ENCODE measurements around the gene PPFIA1. TPM values are rescaled to one million over a fixed set of nuclear protein-coding genes. Genes with fewer than 3 reads are reported as not detected.

PPFIA1 gene
- total RNA-seq, 1 donor from 2014 or later: 65.2 TPM

DNA sequence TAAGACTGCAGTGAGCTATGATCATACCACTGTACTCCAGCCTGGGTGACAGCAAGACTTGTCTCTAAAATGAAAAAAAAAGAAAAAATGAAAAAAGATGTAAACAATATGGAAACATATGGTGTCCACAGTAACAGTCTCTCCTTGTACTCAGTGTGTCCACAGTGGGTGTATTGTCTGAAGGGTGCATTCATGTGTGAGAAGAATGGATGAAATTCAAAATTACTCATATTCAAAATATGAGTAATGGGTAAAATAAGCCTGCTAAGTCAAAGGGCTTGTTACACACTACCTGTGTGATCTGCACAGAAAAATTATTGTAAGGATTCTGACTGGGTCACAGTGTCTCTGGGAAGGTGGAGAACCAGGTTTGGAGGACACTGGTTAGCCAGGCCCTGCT lies 26.9 kb downstream of the PPFIA1 start:
- DNase-seq (ENCODE audit: low spot score): no peak

DNA sequence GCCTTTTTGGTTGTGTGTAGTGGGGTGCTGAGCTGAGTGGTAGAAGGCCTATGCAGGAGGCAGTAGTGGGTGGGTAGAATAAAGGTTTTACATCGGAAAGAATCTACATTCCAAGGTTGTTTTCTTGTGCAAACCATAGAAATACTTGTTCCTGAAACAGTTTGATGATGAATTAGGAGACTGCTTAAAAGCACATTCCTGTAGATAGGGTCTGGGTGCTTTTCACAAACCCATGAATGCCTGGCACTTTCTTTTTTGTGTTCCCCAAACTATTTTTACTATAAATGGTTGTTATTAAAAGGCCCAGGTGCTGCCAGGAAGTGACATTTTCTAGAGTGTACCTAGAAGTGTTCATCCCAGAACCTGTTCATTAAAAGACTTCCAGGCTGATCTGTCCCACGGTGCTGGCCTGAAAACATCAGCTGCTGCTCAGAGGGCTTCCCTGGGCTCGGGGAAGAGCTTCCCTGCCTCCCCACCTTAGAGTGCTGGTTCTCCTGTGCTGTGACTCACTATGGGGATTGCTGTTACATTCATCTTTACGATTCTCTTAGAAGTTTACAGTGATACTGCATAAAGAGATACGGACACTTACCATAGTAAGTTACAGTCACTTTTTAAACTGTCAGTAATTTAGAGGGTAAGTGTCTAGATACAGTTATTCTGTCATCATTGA lies 27.9 kb downstream of the PPFIA1 start:
- DNase-seq (ENCODE audit: low spot score): no peak

DNA sequence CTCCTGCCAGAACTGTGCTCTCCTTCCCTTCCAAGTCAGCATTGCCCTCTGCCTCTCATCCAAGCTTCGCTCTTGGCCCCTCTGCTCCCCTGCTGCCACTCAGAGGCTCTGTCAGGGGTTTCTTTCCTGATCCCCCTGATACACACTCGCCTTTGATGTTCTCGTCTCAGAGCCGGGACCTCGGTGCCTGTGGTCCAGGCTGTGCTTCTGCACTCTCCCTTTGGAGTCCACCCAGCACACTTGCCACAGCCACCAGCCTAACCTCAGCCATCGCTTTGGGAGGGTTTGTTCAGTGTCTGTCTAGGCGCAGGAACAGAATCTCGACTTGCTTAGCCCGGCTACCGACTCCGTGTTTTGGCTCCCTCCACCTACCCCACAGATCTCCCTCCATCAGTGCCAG lies 29.1 kb downstream of the PPFIA1 start:
- no peak for DNase-seq (ENCODE audit: low spot score)

DNA sequence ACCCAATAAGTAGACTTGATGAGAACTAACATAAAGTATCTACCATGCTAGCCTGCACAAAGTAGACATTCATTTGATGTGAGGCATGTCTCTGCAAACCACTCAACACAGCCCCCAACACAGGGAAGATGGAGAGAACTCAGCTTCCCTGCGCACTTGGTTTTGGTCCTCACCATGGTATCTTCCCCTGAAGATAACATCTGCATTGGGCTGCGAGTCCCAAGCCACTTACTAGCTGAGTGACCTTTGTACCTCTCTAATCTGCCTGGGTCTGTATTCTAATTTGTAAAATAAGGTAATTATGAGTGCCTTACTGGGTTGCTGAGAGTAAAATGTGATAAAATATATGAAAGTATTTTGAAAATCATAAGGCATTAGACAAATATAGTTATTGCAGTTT lies 30.7 kb downstream of the PPFIA1 start:
- no peak for DNase-seq (ENCODE audit: low spot score)

DNA sequence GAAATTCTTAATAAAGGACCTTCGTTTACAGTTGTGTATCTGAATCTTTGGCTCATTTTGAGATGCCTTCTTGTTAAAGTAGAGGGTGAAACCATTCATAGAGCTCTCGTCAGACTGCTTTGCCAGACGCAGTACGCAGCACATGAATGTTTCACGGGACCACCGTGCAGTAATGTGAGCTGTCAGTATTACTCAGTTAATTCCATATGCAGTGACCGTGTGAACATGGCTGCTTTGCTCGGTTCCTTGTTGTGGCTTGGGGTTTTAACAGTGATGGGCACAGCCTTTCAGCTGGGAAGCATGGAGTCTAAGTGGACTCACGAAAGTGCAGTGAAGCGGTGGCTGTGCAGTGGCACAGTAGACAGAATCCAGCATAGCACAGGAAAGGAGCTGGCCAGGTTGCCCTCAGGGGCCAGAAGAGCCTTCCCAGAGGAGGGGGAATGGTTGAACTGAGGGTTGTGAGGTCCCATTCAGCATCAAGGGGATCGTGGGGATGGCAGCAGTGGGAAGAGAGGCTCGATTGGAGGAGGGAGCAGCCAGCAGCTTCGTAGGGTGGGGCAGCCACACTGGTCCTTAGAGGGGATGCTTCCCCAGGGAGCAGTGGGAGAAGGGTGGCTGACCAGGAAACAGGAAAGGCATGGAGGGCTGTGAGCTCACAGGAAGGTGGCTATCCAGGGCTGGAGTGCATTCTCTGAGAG lies 31.4 kb downstream of the PPFIA1 start:
- DNase-seq (ENCODE audit: low spot score): no peak

DNA sequence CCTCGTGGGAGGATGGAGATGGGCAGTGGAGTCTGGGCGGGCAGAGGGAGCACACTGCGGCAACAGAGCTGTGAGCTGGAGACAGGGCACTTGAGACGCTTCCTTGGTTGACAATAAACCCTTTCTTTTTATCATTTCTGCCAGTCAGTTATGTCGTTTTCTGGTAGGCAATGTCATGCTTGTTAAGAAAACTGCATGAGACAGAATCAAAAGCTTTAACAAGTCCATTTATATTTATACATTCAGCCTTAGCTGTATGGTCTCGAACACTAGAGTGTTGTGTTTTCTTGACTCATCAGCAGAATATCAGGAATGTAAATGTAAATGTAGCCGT lies 31.9 kb downstream of the PPFIA1 start:
- DNase-seq (ENCODE audit: low spot score): no peak

DNA sequence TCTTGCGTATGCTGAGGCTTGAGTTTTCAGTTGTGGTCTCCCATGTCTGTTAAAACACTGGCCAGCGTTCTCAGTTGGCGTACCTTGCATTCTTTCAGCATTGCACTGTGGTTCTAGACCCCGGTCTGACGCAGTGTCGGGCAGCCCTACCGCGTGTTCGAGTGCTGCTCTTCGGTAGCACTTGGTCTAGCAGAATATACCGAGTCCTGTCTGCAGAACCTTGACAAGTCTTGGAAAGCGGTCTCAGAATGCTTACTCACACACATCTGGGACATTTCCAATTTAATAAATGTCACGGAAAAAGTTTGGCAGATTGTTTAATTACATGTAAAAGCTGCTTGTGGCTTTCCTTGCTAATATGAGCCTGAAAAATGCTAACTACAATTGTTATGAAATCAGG lies 32.6 kb downstream of the PPFIA1 start:
- no peak for DNase-seq (ENCODE audit: low spot score)

DNA sequence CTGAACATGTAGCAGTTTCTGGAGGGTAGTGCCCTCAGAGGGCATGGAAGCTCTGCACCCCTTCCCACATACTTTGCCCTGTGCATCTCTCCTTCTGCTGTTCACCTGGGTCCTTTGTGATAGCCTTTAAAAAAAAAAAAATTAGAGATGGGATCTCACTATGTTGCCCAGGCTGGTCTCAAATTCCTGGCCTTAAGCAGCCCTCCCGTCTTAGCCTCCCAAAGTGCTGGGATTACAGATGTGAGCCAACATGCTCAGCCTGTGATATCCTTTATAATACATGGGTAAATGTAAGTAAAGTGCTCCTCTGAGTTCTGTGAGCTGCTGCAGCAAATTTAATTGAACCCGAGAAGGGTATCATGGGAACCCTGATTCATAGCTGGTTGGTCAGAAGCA lies 33.7 kb downstream of the PPFIA1 start:
- DNase-seq (ENCODE audit: low spot score): no peak

DNA sequence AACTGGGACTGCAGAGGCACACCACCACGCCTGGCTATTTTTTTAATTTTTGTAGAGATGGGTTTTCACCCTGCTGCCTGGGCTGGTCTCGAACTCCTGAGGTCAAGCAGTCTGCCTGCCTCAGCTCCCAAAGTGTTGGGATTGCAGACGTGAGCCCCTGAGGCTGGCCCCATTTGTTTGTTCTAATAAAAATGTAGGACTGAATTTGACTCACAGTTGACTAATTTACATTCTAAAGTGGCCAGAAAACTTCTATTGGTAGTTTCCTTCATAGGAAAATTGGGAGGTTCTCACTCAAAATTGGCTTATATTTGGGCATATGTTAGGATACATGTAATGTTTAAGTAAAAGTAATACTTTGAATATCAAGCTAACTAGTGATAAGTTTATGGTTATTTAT lies 35.0 kb downstream of the PPFIA1 start:
- no peak for DNase-seq (ENCODE audit: low spot score)

DNA sequence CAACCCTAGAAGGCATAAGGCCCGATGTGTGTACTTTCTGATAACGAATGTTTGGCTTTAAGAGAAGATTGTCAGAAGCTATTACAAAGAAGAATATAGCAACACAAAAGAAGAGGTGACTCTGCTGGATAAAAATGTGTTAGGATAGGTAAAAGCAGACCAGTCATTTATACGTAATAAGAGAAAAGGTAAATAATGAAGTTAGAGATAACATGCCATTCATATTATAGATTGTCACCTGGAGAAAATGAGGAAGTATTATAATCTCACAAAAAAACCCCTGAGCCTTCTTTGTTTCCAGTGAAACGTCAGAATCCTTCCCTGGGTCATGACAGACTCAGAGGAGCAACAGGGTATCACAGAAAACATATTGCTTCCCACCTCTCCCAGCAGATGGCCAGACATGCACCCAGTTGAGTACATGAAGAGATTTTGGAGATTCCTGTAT lies 36.1 kb downstream of the PPFIA1 start:
- no peak for DNase-seq (ENCODE audit: low spot score)

DNA sequence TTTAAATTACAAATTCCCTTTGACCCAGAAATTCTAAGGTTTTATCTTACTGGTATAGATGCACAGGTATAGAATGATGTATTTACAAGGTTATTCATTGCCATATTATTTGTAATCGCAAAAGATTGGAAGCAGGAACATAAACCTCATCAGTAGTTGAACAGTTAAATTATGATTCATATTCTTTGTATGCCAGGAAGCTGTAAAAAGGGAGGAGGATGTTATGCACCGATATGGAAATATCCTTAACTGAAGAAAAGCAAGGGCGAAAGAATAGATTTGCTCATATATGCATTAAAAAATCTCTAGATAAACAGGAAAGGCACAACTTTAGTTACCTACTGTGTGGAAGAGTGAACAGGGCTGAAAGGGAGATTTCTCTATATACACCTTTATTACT lies 36.7 kb downstream of the PPFIA1 start:
- DNase-seq (ENCODE audit: low spot score): no peak

DNA sequence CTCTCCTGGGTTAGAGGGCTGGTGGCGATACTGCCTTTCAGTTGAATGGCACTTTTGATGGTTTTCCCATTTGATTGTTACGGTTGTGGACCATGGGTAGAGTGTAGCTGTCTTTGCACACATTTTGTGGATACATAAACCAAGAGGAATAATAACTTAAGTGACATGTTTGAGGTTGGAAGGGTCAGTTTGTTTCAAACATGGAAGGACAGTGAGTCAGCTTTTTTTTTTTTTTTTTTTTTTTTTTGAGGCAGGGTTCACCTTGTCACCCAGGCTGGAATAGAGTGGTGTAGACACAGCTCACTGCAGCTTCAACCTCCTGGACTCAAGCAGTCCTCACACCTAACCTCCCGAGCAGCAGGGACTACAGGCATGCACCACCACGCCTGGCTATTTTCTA lies 41.1 kb downstream of the PPFIA1 start:
- no peak for DNase-seq (ENCODE audit: low spot score)

DNA sequence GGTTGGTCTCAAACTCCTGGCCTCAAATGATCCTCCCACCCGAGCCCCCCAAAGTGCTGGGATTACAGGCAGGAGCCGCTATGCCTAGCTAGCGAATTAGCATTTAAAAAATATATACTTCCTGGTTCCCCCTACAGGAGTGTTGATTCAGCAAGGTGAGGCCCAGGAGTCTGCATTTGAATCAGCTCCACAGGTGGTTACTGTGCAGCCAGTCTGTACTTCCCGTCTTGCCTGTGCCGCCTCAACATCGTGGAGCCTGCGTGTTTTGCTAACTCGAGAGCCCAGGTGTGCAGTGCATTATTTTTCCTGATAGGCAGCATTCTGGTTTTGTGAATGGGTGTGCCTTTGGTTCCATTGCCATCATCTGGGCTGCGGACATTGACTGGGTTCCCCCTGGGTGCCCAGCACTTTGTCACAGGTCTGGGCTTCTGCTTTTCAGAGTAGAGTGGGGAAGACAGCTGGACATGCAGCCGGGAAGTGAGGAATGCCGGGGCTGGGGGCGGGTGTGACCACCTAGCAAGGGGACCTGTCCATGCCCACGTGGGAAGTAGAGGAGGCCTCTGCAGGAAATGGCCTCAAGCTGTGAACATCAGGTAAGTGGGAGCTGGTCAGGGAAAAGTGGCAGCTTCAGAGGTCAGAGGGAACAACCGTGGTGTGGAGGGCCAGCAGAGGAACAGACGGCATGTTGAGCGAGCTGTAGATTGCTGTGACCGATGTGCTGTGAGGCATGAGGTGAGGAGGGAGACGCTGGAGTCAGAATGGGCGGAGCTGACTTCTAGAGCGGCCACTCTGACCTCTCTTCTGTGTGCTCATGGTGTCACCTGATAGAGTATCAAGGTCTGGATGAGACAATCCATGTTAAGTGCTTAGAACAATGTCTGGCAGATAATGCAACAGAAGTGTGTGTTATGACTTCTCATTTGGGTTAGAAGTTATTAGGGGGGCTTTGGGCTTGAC lies 42.2 kb downstream of the PPFIA1 start:
- DNase-seq (ENCODE audit: low spot score): no peak

DNA sequence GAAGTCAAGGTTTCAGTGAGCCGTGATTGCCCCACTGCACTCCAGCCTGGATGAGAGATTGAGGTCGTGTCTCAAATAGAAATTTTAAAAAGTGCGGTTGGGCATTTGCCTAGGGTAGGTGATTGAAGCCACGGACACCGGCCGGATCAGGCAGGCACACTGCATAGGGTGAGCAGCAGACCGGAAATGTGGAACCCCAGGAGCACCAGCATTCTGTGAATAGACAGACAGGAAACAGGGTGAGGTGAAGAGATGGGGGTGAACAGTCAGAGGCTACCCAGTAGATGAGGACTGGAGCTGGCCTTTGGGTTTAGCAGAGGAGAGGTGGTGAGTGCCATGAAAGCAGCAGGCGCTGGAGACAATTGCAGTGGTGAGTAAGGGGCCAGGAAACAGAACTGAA lies 43.5 kb downstream of the PPFIA1 start:
- no peak for DNase-seq (ENCODE audit: low spot score)

DNA sequence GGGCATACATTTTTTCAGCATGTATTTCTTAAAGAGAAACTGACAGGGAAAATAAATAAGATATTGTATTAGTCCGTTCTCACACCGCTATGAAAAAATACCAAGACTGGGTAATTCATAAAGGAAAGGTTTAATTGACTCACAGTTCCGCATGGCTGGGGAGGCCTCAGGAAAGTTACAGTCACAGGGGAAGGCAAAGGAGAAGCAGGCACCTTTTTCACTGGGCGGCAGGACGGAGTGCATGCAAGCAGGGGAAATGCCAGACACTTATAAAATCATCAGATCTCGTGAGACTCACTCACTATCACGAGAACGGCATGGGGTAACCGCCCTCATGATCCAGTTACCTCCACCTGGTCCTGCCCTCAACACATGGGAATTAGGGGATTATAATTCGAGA lies 44.2 kb downstream of the PPFIA1 start:
- no peak for DNase-seq (ENCODE audit: low spot score)

DNA sequence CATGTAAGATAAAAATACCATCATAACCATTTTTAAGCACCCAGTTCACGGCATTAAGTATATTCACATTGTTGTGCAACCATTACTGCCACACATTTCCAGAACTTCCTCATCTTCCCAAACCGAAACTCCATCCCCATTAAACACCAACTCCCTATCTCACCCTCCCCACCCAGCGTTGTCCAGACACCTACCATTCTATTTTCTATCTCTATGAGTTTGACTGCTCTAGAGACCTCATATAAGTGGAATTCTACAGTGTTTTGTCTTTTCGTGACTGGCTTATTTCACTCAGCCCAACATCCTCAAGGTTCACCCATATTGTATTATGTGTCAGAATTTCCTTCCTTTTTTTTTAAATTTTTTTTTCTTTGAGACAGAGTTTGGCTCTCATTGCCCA lies 45.2 kb downstream of the PPFIA1 start:
- no peak for DNase-seq (ENCODE audit: low spot score)

DNA sequence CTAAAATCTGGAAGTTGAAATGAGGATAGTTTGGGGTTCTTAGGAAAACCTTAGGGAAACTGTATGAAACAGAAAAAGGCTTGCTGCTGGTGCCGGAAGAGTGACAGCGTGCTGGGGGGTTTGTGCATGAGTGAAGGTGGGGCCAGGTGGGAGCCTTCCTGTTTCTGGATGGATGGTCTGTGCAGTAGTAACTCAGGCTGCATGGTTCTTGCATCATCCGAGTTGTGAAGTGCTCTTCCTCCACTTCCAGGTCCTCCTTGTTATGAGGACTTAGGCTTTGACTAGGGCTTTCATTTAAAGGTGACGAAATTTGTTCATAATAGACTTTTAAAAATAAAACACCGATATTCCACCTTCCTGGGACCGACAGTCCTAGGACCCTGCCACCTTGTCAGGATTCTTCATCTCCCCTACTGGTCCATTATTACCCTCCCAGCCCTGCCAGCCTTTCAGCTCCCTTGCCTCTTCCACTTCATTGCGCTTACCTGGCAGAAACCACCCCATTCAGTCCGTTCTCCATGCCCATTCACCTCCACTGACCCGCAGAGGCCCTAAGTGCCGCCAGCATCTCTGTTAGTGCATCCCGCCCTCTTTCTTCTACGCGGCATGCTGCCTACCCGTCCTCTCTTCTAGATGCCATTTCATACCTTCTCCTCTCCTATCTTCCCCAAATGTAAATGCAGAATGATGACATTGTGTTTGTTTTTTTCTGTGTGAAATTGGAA lies 47.3 kb downstream of the PPFIA1 start:
- DNase-seq (ENCODE audit: low spot score): no peak

DNA sequence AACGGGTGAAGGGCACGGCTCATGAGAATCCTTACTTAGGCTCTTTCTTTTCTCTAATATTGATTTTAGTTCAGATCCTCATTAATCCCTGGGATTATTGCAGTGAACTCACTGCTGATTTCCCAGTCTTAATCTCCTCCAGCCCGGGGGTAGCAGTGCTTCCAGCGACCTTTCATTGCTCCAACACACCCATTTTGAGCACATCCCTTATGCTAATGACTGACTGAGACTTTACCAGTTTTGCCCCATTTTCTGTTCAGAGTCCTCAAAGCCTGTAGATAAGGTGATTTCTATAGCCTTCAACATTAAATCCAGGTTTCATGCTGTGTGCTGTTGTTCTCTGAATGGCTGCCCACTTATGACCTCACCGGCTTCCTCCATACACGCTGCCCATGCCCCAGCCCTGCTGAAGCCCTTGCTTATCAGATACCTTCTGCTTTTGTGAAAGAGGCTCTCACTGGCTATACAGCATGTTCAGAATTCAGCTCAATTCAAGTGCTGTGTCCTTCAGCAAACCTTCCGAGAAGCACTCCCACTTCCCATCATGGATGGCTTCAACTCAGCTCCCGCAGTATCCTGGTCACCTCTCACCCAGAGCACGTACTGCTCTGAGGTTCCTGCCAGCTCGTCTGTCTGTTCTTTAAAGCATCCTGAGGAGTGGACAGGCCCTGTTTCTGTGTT lies 49.0 kb downstream of the PPFIA1 start:
- DNase-seq (ENCODE audit: low spot score): no peak

DNA sequence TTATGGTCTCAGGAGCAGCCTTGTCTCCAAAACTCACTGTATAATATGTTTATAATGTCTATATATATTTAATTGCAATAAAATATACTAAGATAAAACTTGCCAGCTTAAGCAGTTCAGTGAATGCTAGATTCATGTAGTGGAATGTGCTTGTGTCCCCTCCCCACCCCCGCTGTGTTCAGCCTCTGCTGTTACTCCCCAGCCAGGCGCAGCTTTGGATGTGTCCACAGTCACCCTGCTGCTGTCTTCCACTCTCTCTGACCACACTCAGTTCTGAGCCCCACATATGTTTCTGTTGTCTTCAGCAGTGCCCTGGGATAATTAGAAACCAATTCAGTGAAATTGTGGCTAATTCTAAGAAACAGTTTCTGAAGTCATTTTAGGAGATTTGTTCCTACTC lies 52.2 kb downstream of the PPFIA1 start:
- no peak for DNase-seq (ENCODE audit: low spot score)

DNA sequence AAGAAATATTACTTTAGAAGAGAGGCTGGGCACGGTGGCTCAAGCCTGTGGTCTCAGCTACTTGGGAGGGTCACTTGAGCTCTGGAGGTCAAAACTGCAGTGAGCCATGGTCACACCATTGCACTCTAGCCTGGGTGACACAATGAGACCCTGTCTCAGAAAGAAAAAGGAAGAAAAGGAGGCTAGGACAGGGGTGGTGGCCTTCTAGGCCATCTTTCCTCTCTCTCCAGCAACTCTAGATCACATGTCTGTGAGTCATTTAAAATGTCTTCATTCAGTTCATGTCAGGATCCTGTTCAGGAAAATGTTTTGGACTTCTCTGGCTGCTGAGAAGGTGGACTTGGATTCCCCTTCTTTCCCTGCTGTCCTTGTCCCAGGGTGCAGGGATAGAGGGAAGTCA lies 53.3 kb downstream of the PPFIA1 start:
- no peak for DNase-seq (ENCODE audit: low spot score)

DNA sequence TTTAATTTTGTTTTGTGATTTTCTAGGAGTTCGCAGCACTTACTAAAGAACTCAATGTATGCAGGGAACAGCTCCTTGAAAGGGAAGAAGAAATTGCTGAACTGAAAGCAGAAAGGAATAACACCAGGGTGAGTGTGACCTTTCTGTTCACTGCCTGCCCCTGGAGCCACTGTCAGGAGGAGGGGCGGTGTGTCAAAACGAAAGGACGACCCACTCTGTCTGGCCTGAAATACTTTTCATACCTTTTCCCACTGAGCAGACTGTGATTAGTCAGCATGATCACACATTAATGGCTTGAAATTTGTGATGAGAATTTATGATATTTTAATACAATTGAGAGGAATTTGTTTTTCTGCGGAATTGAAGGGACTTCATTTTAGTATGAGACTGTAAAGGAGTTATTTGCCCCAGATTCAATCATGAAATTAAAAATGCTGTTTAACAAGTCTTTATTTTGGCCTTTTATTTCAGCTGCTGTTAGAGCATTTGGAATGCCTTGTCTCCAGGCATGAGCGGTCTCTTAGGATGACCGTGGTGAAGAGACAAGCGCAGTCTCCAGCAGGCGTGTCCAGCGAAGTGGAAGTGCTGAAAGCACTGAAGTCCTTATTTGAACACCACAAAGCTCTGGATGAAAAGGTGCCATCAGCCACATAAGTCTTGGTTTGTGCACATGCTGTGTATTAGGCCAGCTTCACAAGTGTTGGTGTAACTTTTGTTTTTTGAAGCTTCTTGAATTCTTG lies 54.1 kb downstream of the PPFIA1 start:
- DNase-seq (ENCODE audit: low spot score): no peak

Data from ureter (tissue), 1 donor.